Vagina (tissue), 2 donors: ENCODE results near the gene ATP2B2.

ENCODE experiments used
- POLR2A ChIP-seq, 2 donors: fragments of 450-650 bp; IDR thresholded peaks; one replicate each; pipeline ENCODE4 v1.6.1; 2017; ENCODE audit warnings: antibody characterized with exemption in 2 of 2, mild to moderate bottlenecking in 2 of 2, moderate library complexity in 2 of 2
- POLR2AphosphoS5 ChIP-seq, 2 donors: sonication (generic); formaldehyde crosslinking; IDR thresholded peaks; one replicate each; pipeline ENCODE4 v1.9.0; 2017; ENCODE audit warnings: antibody characterized with exemption in 2 of 2, mild to moderate bottlenecking in 2 of 2, low read depth in 1 of 2; ENCODE audit not compliant: insufficient read depth in 1 of 2
- TF ChIP-seq, protein P1 (sequence below), 3 experiments: fragments of 450-650 bp in 2 of 3; fragments of 200-600 bp in 1 of 3; sonication (generic) in 1 of 3; IDR thresholded peaks; one replicate each; pipeline ENCODE4 v1.5.1; 2017 to 2019; ENCODE audit warnings: antibody characterized with exemption in 3 of 3, mild to moderate bottlenecking in 2 of 3, moderate library complexity in 2 of 3

DNA sequence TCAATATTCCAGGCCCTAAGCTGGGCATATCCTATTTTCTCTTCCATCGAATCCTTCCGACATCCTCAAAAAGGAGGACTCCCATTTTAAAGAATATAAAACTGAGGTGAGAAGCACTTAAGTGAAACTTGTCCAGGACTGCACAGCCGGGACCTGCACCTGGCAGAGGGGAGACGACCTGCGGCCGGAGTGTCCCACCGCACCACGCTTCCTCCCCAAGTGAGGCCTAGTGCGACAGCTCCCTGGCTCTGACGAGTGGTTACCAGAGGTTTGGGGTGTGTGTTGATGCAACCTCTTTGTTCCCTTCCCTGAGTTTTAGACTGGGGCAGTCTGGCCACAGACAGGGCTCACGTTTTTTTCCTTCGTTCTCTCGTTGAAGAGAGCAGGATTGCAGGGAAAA lies 24.9 kb upstream of the ATP2B2 start:
- TF ChIP-seq POLR2A (IDR thresholded peaks at IDR 0.05) (no peak), POLR2AphosphoS5 (IDR thresholded peaks at IDR 0.05; ENCODE audit: insufficient read depth in 1 of 2, low read depth in 1 of 2) (no peak)
- TF ChIP-seq, protein P1, sequence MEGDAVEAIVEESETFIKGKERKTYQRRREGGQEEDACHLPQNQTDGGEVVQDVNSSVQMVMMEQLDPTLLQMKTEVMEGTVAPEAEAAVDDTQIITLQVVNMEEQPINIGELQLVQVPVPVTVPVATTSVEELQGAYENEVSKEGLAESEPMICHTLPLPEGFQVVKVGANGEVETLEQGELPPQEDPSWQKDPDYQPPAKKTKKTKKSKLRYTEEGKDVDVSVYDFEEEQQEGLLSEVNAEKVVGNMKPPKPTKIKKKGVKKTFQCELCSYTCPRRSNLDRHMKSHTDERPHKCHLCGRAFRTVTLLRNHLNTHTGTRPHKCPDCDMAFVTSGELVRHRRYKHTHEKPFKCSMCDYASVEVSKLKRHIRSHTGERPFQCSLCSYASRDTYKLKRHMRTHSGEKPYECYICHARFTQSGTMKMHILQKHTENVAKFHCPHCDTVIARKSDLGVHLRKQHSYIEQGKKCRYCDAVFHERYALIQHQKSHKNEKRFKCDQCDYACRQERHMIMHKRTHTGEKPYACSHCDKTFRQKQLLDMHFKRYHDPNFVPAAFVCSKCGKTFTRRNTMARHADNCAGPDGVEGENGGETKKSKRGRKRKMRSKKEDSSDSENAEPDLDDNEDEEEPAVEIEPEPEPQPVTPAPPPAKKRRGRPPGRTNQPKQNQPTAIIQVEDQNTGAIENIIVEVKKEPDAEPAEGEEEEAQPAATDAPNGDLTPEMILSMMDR (IDR thresholded peaks at IDR 0.05), result no peak
